ENCODE data around the gene SPTY2D1.

The SPTY2D1 gene

GRCh38 chr11:18563090-18563730, 70.9 kb downstream of the SPTY2D1 start:
- no peak for DNase-seq

Data from fibroblast of skin of abdomen (primary cell).